Testis (tissue), 2 donors: Measurements from ENCODE around the gene ATRNL1.
"Not testable (repeated sequence)": the region's sequence is repeated elsewhere in the genome, so short reads cannot be mapped to it uniquely, and the experiment has no call there.

Source experiments
- POLR2A ChIP-seq: fragments of 450-650 bp; IDR thresholded peaks from one replicate; pipeline ENCODE4 v1.6.1; 2017; ENCODE audit warnings: antibody characterized with exemption, mild to moderate bottlenecking, moderate library complexity
- TF ChIP-seq, protein P1 (sequence below), 3 experiments: fragments of 450-650 bp in 2 of 3; fragments of 200-600 bp in 1 of 3; sonication (generic) in 1 of 3; IDR thresholded peaks; one replicate each; pipeline ENCODE4 v1.5.1; 2016 to 2019; ENCODE audit warnings: antibody characterized with exemption in 3 of 3, mild to moderate bottlenecking in 2 of 3, moderate library complexity in 1 of 3

DNA sequence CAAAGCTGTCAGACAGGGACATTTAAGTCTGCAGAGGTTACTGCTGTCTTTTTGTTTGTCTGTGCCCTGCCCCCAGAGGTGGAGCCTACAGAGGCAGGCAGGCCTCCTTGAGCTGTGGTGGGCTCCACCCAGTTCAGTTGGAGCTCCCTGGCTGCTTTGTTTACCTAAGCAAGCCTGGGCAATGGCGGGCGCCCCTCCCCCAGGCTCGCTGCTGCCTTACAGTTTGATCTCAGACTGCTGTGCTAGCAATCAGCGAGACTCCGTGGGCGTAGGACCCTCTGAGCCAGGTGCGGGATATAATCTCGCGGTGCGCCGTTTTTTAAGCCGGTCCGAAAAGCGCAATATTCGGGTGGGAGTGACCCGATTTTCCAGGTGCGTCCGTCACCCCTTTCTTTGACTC, 274.8 kb downstream of the ATRNL1 start:
- TF ChIP-seq, protein P1, sequence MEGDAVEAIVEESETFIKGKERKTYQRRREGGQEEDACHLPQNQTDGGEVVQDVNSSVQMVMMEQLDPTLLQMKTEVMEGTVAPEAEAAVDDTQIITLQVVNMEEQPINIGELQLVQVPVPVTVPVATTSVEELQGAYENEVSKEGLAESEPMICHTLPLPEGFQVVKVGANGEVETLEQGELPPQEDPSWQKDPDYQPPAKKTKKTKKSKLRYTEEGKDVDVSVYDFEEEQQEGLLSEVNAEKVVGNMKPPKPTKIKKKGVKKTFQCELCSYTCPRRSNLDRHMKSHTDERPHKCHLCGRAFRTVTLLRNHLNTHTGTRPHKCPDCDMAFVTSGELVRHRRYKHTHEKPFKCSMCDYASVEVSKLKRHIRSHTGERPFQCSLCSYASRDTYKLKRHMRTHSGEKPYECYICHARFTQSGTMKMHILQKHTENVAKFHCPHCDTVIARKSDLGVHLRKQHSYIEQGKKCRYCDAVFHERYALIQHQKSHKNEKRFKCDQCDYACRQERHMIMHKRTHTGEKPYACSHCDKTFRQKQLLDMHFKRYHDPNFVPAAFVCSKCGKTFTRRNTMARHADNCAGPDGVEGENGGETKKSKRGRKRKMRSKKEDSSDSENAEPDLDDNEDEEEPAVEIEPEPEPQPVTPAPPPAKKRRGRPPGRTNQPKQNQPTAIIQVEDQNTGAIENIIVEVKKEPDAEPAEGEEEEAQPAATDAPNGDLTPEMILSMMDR (IDR thresholded peaks at IDR 0.05): not testable (repeated sequence)
- TF ChIP-seq POLR2A: not testable (repeated sequence)
